SK-N-SH treated with all-trans-retinoic acid at 6 μM for 48 hours (cell line): Measurements from ENCODE around the gene NPIPB8.
"Not testable (repeated sequence)": the region's sequence is repeated elsewhere in the genome, so short reads cannot be mapped to it uniquely, and the experiment has no call there.

Experiments
- ATAC-seq: fragments of 200-7000 bp; cut with Tn5 transposase; 3 replicates; pipeline ENCODE4 v1.9.1; 2020; ENCODE audit warnings: mild to moderate bottlenecking, moderate library complexity
- ARNTL ChIP-seq: fragments of 450-650 bp; formaldehyde crosslinking; IDR thresholded peaks from 2 replicates; pipeline ENCODE4 v1.5.0; 2020; ENCODE audit warnings: low read depth, mild to moderate bottlenecking, moderate library complexity, borderline replicate concordance
- BACH2 ChIP-seq: fragments of 250-450 bp; sonication (Bioruptor Pico); IDR thresholded peaks from 2 replicates; pipeline ENCODE4 v1.9.0; 2021; ENCODE audit warnings: mild to moderate bottlenecking, borderline replicate concordance
- CSDC2 ChIP-seq: fragments of 250-450 bp; sonication (Bioruptor Pico); IDR thresholded peaks from 2 replicates; pipeline ENCODE4 v1.5.0; 2020; ENCODE audit warnings: mild to moderate bottlenecking, moderate library complexity
- ESRRG ChIP-seq: fragments of 250-450 bp; sonication (Bioruptor Pico); IDR thresholded peaks from 2 replicates; pipeline ENCODE4 v1.6.1; 2021; ENCODE audit warnings: mild to moderate bottlenecking
- GLIS3 ChIP-seq: fragments of 250-450 bp; sonication (Bioruptor Pico); IDR thresholded peaks from 2 replicates; pipeline ENCODE4 v1.5.0; 2020; ENCODE audit warnings: mild to moderate bottlenecking, moderate library complexity
- ISL1 ChIP-seq: fragments of 250-450 bp; sonication (Bioruptor Pico); IDR thresholded peaks from 2 replicates; pipeline ENCODE4 v2.1.2; 2022; ENCODE audit warnings: mild to moderate bottlenecking, moderate library complexity
- OSR1 ChIP-seq: fragments of 250-450 bp; sonication (Bioruptor Pico); IDR thresholded peaks from 2 replicates; pipeline ENCODE4 v1.8.0; 2022; ENCODE audit warnings: moderate library complexity, mild to moderate bottlenecking, inconsistent platforms
- PPARA ChIP-seq: fragments of 250-450 bp; sonication (Bioruptor Pico); IDR thresholded peaks from 2 replicates; pipeline ENCODE4 v1.5.0; 2020; ENCODE audit warnings: mild to moderate bottlenecking, borderline replicate concordance
- RARB ChIP-seq: fragments of 250-450 bp; sonication (Bioruptor Pico); IDR thresholded peaks from 2 replicates; pipeline ENCODE4 v1.8.0; 2021; ENCODE audit warnings: mild to moderate bottlenecking, moderate library complexity
- SNAI2 ChIP-seq: fragments of 250-450 bp; sonication (Bioruptor Pico); IDR thresholded peaks from 2 replicates; pipeline ENCODE4 v1.5.0; 2020; ENCODE audit warnings: mild to moderate bottlenecking, moderate library complexity
- TCF4 ChIP-seq: fragments of 250-450 bp; sonication (Bioruptor Pico); IDR thresholded peaks from 2 replicates; pipeline ENCODE4 v1.8.0; 2021; ENCODE audit warnings: mild to moderate bottlenecking, moderate library complexity, borderline replicate concordance
- TOX ChIP-seq: fragments of 250-450 bp; sonication (Bioruptor Pico); IDR thresholded peaks from 2 replicates; pipeline ENCODE4 v1.8.0; 2021; ENCODE audit warnings: mild to moderate bottlenecking, moderate library complexity, borderline replicate concordance
- ZC3H10 ChIP-seq: fragments of 250-450 bp; sonication (Bioruptor Pico); IDR thresholded peaks from 2 replicates; pipeline ENCODE4 v1.5.1; 2021; ENCODE audit warnings: mild to moderate bottlenecking, moderate library complexity
- ZFP30 ChIP-seq: fragments of 450-650 bp; formaldehyde crosslinking; IDR thresholded peaks from 2 replicates; pipeline ENCODE4 v1.5.0; 2022; ENCODE audit warnings: mild to moderate bottlenecking, moderate library complexity
- ZNF565 ChIP-seq: fragments of 450-650 bp; formaldehyde crosslinking; conservative IDR thresholded peaks from 2 replicates; pipeline ENCODE4 v1.5.0; 2020; ENCODE audit warnings: low read depth, mild to moderate bottlenecking, moderate library complexity
- ZNF8 ChIP-seq: fragments of 450-650 bp; formaldehyde crosslinking; IDR thresholded peaks from 2 replicates; pipeline ENCODE4 v1.5.0; 2020; ENCODE audit warnings: mild to moderate bottlenecking, moderate library complexity
- TF ChIP-seq, protein P1 (sequence below): fragments of 250-450 bp; sonication (Bioruptor Pico); IDR thresholded peaks from 2 replicates; pipeline ENCODE4 v1.8.0; 2021; ENCODE audit warnings: low read depth, mild to moderate bottlenecking, moderate library complexity, borderline replicate concordance
- TF ChIP-seq, protein P2 (sequence below): fragments of 250-450 bp; sonication (Bioruptor Pico); IDR thresholded peaks from 2 replicates; pipeline ENCODE4 v1.5.1; 2020; ENCODE audit warnings: low read depth, mild to moderate bottlenecking, moderate library complexity
- TF ChIP-seq, protein P3 (sequence below): fragments of 250-450 bp; sonication (Bioruptor Pico); IDR thresholded peaks from 2 replicates; pipeline ENCODE4 v1.5.0; 2020; ENCODE audit warnings: mild to moderate bottlenecking, moderate library complexity
- TF ChIP-seq, protein P4 (sequence below): fragments of 250-450 bp; sonication (Bioruptor Pico); IDR thresholded peaks from 2 replicates; pipeline ENCODE4 v1.5.1; 2021; ENCODE audit warnings: mild to moderate bottlenecking, moderate library complexity

Gene NPIPB8

DNA sequence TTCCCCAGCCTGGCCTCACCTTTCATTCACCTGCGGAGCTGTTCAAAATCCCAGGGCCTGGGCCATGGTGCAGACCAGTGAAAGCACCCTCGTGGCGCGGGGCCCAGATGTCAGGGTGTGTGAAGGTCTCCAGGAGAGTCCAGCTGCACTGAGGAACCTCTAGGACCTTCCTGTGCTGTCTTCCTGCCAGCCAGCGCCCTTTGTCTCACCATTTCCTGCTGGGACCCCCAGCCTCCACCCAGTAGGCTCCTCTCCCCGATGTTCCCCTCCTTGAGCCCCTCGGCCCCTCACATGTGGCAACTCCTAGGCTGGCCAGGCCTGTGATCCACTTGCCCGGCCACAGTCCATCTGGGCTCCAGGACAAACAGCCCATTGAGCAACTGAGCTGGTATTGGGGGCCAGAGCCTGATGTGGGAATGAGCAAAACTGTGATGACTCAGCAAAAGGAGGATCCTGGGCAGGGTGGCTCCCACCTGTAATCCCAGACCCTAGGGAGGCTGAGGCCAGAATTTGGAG lies 41.7 kb upstream of the NPIPB8 start:
- no peak for TF ChIP-seq TCF4 (CRISPR knock-in tag)
- no peak for TF ChIP-seq ISL1 (CRISPR knock-in tag)
- no peak for ATAC-seq

DNA sequence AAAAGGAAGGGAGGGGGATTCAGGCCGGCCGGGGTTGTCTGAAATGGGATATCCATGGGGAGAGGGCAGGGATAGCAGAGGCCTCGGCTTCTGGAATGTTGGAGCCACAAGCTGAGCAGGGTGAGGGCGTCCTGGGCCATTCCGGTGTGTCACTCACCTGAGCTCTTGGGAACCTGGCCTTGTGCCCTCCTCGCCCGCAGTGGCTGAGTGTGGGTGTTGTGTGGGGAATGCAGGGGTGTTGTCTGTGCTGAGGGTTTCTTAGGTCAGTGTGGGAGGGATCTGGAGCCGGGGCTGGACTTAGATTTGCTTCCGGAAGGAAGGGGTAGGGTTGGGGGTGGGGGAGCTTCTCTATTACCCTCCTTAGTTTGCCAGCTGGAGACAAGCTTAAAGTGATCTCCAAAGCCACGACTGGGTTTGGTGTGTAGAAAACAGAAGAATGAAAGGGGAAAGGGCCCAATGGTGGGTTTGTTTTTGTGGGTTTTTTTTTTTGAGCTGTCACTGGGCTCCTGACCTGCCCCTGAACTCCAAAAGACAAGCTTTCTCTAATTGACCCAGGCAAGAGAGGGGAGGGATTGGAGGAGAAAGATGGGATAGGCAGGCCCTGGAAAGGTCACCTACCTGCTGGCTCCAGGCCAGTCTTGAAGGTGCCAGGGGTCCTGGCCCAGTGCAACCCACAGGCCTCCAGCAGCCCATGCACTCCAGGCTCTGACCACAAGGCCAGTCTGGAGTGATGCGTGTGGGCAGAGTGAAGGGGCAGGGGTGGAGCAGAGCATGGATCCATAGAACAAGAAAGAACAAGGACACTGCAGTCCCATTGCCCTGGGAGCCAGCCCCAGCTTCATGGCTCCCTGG lies 40.8 kb upstream of the NPIPB8 start, which contains the start of gene SULT1A2:
Gene SULT1A2, minus strand, starts transcription at position 211 of the 852 bp plus-strand sequence. CDS start 1,120 bp downstream, outside the sequence.
- no peak for TF ChIP-seq TCF4 (CRISPR knock-in tag)
- TF ChIP-seq, protein P1, sequence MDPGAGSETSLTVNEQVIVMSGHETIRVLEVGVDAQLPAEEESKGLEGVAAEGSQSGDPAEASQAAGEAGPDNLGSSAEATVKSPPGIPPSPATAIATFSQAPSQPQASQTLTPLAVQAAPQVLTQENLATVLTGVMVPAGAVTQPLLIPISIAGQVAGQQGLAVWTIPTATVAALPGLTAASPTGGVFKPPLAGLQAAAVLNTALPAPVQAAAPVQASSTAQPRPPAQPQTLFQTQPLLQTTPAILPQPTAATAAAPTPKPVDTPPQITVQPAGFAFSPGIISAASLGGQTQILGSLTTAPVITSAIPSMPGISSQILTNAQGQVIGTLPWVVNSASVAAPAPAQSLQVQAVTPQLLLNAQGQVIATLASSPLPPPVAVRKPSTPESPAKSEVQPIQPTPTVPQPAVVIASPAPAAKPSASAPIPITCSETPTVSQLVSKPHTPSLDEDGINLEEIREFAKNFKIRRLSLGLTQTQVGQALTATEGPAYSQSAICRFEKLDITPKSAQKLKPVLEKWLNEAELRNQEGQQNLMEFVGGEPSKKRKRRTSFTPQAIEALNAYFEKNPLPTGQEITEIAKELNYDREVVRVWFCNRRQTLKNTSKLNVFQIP (CRISPR knock-in tag), result no peak
- no peak for ATAC-seq

DNA sequence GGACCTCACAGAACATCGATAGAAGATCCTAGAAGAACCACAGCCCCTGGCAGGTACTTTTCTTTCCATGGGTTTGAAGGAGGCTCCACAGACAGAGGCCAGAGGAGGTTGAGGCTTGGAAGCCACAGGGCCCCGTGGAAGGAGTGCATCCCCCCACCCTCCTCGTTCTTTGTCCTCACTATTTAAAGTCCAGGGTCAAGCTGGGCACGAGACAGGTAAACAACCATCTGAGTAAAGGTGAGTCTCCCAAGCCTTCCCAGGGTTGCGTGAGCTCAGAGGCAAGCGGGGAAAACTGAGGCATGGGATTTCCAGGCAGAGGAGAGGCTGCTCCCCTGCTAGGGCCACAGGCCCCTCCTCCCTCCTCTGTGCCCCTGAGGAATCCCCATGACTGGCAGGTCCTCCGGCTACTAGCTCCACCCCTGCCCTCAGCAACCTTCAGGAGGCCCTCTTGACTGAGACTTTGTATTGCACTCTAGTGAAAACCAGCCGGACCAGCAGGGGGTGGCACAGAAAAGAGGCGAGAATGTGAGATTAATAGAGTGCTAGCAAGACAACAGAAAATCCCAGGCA lies 40.1 kb upstream of the NPIPB8 start:
- TF ChIP-seq ZC3H10 (no peak), BACH2 (CRISPR knock-in tag) (no peak), ZNF8 (CRISPR knock-in tag) (no peak), SNAI2 (CRISPR knock-in tag) (no peak), RARB (CRISPR knock-in tag) (no peak), ISL1 (CRISPR knock-in tag) (no peak), TCF4 (CRISPR knock-in tag) (no peak), PPARA (CRISPR knock-in tag) (no peak), CSDC2 (CRISPR knock-in tag) (no peak), ESRRG (CRISPR knock-in tag) (no peak), ZFP30 (CRISPR knock-in tag) (no peak), TOX (no peak), OSR1 (CRISPR knock-in tag) (no peak), ARNTL (no peak), ZNF565 (CRISPR knock-in tag) (no peak), GLIS3 (CRISPR knock-in tag) (no peak)
- TF ChIP-seq, protein P2, sequence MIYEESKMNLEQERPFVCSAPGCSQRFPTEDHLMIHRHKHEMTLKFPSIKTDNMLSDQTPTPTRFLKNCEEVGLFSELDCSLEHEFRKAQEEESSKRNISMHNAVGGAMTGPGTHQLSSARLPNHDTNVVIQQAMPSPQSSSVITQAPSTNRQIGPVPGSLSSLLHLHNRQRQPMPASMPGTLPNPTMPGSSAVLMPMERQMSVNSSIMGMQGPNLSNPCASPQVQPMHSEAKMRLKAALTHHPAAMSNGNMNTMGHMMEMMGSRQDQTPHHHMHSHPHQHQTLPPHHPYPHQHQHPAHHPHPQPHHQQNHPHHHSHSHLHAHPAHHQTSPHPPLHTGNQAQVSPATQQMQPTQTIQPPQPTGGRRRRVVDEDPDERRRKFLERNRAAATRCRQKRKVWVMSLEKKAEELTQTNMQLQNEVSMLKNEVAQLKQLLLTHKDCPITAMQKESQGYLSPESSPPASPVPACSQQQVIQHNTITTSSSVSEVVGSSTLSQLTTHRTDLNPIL (CRISPR knock-in tag), result no peak
- TF ChIP-seq, protein P3, sequence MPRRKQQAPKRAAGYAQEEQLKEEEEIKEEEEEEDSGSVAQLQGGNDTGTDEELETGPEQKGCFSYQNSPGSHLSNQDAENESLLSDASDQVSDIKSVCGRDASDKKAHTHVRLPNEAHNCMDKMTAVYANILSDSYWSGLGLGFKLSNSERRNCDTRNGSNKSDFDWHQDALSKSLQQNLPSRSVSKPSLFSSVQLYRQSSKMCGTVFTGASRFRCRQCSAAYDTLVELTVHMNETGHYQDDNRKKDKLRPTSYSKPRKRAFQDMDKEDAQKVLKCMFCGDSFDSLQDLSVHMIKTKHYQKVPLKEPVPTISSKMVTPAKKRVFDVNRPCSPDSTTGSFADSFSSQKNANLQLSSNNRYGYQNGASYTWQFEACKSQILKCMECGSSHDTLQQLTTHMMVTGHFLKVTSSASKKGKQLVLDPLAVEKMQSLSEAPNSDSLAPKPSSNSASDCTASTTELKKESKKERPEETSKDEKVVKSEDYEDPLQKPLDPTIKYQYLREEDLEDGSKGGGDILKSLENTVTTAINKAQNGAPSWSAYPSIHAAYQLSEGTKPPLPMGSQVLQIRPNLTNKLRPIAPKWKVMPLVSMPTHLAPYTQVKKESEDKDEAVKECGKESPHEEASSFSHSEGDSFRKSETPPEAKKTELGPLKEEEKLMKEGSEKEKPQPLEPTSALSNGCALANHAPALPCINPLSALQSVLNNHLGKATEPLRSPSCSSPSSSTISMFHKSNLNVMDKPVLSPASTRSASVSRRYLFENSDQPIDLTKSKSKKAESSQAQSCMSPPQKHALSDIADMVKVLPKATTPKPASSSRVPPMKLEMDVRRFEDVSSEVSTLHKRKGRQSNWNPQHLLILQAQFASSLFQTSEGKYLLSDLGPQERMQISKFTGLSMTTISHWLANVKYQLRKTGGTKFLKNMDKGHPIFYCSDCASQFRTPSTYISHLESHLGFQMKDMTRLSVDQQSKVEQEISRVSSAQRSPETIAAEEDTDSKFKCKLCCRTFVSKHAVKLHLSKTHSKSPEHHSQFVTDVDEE (CRISPR knock-in tag), result no peak
- TF ChIP-seq, protein P4, sequence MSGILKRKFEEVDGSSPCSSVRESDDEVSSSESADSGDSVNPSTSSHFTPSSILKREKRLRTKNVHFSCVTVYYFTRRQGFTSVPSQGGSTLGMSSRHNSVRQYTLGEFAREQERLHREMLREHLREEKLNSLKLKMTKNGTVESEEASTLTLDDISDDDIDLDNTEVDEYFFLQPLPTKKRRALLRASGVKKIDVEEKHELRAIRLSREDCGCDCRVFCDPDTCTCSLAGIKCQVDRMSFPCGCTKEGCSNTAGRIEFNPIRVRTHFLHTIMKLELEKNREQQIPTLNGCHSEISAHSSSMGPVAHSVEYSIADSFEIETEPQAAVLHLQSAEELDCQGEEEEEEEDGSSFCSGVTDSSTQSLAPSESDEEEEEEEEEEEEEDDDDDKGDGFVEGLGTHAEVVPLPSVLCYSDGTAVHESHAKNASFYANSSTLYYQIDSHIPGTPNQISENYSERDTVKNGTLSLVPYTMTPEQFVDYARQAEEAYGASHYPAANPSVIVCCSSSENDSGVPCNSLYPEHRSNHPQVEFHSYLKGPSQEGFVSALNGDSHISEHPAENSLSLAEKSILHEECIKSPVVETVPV, result no peak
- no peak; the same call in 2 of the 3 replicates for ATAC-seq

DNA sequence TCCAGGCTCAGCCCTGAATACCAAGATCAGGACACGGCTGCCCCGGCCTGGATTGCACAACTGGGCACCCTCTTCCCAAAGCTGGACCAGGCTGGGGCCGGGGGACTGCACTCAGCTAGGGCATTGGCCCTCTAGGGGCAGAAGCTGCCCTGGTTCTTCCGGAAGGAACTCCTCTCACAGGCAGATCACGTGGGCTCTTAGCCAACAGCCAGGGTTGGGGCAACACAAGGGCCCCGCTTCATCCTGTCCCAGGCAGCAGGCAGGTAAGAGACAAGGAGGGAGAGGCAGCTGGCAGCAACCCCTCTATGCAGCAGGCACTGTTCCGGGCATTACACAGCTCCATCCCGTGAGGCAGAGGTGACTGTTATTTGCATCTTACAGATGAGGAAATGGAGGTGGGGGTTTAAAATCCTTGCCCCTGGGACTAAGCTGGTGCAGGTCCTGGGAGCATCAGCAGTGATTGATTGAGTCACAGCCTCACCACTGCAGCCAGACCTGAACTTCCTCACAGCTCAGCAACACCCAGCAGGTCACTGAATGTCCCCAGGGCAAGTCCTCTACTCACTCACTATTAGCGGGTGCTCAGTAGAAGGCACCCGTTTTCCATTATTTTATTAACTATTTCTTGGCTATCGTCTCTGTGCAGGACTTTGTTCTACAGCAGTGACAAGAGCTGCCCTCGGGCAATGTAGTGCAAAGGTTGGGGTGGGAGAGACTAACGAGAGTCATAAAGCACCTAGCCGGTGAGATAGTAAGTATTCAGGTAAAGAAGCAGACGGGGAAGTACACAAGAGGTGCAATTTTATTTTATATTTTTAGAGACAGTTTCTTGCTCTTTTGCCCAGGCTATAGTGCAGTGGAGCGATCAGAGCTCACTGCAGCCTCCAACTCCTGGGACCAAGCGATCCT lies 38.2 kb upstream of the NPIPB8 start:
- ATAC-seq, result peak; percentile 45

DNA sequence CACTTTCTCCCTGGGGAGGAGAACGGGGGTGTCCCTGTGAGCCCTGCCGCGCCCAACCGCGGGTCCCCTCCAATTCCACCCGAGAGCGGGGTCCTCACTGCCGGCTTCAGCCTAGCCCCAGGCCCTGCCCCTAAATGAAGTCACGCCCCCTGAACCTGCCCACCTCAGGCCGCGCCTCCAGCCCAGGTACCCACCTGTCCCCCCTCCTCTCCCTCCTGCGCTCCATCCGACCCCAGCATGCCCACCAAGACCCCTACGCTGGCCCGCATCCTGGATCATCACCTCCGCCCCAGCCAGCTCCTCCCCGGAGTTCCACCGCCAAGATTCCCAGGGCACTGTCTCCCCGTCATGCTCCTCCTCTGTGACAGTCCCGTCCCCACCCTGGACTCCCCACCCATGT lies 36.9 kb upstream of the NPIPB8 start:
- ATAC-seq, result not testable (repeated sequence)

DNA sequence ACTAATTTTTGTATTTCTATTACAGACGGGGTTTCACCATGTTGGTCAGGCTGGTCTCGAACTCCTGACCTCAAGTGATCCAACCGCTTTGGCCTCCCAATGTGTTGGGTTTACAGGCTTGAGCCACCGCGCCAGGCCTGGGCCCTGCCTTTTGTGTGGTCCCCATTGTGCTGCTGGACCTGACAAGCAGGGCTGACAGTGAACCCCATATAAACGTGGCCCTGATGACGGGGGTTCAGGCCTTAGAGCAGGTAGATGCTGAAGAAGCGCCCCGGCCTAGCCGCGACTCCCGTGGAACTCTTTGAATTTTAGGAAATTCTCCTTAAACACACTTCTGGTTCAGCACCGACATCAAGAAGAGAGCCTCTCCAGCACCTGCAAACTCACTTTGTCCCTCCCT lies 36.3 kb upstream of the NPIPB8 start:
- ATAC-seq, result not testable (repeated sequence)

DNA sequence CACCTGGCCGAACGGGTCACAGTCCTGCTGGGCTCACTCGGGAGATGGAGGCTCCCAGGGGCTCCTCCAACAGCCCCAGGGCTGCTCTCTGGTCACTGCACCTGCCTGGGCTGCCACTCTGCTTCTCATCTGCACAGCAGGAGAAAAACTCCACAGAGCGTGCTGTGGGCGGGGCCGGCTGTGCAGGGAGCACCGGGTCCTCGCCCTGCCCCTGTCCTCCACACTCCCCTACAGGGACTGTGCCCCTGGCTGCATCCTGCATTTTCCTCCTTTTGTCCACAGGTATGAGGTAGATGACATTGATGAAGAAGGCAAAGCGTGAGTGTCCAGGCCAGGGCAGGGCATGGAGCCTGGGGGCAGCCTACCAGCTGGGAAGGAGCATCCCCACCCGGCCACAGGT lies 35.8 kb upstream of the NPIPB8 start:
- ATAC-seq, result not testable (repeated sequence)
